NCI-H2171 (cell line): ENCODE results near the gene LGR6.
"Not testable (repeated sequence)": the region's sequence is repeated elsewhere in the genome, so short reads cannot be mapped to it uniquely, and the experiment has no call there.

Experiments
- DNase-seq: peaks from one replicate; lab custom pipeline; 2025; lab: John Stamatoyannopoulos, UW

Gene LGR6

DNA sequence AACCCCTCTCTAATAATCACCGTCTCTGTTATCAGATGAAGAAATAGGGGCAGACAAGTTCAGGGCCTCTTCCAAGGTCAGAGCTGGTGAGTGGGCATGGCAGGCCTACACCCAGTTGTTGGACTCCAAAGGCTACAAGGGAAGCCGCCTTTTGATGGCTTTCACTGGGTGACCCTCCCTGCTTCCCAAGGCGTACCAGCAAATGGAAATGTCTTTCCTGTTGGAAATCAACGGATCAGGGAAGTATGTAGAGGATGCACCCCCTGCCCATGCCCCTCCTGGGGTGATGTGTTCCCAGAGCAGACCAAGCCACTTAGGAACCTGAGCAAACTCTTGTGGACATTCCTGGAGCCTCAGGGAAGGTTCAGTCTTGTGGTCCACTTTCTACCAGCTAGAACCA, 47.4 kb downstream of the LGR6 start:
- DNase-seq, result no peak

DNA sequence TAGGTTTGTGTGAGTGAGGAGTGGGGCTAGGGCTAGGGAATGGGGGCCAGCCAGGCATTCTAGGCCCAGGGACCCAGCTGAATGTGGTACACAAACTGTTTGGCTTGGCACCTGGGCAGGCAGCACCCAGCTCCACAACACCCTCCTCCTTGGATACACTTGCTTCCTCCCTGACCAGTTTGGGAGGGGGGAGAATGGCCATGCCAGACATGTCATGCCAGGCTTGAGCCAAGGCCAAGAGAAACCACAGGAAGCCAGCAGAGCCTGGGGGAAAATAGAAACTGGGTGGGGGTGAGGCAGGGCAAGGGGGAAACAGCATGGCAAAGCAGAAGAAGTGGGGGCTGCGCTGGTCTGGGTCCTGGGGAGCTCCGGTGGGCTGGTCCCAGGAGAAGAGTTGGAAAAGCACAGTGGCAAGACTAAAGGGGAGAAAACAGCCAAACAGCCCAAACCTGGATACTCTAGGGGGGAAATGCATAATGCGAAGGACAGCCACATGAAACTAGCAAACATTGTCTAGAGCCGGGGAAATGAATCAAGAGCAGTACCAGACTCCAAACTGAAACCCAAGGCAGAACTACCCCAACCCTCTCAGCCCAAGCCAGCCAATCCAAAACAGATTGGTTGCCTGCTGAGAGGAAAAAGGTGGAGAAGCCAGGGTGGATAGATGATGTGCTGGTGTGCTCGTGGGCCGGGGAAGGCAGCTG, 47.9 kb downstream of the LGR6 start:
- no peak for DNase-seq

GRCh38 chr1:202242080-202242419, 48.5 kb downstream of the LGR6 start:
- no peak for DNase-seq

- no peak for DNase-seq
These were observed 49.4 kb downstream of the LGR6 start for GRCh38 chr1:202243006-202243405.

DNA sequence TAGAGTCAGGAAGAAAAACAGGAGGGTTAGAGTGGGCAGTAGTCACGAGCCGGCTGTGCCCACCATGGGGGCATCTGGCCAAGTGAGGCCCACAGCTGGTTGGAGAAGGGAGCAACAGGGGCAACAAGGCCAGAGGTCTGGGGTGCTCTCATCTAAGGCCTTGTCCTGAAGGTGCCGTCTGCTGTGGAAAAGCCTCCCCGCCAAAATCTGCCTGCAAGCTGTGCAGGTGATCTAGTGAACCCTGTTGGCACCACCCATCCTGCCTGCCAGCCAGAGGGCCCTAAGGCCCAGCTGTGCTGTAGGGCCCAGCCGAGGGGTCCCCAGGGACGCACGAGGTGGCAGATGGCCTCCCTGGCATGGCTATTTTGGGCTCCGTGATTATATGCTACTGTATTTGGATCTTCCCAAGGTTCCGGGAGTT, 51.3 kb downstream of the LGR6 start:
- DNase-seq, result peak; percentile 81

DNA sequence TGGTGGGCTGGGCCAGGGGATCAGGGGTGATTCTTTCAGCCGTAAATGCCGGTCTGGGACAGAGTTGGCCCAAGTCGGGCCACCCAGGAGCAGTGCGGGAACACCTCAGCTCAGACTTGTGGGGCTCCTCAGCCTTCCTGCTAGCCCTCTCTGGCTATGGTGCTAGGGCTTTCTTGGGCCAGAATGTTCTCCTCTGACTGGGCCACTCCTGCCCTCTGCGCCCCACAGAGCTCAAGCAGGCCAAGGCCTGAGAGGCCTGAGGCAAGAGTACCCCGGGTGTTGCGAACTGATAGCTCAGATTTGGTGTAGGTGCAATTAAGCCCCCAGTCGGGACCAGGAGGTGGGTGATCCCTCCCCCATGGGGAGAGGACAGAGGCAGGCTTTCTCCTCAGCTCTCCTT, 51.8 kb downstream of the LGR6 start:
- no peak for DNase-seq

DNA sequence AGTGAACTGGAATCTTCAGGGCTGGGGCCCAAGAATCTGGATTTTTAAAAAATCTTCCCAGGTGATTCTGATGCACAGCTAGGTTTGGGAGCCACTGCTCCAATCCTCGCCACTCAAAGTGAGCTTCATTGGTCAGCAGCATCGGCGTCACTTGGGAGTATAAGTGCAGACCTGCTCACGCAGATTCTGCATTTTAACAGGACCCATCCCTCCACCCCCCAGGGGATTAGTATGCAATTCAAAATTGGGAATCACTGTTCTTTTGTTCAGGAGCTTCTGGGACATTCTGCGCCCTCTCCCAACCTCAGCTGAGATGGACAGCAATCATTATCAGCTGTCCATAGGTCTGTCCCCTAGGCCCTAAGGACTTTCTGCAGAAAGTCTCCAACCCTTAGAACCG, 53.5 kb downstream of the LGR6 start:
- no peak for DNase-seq

DNA sequence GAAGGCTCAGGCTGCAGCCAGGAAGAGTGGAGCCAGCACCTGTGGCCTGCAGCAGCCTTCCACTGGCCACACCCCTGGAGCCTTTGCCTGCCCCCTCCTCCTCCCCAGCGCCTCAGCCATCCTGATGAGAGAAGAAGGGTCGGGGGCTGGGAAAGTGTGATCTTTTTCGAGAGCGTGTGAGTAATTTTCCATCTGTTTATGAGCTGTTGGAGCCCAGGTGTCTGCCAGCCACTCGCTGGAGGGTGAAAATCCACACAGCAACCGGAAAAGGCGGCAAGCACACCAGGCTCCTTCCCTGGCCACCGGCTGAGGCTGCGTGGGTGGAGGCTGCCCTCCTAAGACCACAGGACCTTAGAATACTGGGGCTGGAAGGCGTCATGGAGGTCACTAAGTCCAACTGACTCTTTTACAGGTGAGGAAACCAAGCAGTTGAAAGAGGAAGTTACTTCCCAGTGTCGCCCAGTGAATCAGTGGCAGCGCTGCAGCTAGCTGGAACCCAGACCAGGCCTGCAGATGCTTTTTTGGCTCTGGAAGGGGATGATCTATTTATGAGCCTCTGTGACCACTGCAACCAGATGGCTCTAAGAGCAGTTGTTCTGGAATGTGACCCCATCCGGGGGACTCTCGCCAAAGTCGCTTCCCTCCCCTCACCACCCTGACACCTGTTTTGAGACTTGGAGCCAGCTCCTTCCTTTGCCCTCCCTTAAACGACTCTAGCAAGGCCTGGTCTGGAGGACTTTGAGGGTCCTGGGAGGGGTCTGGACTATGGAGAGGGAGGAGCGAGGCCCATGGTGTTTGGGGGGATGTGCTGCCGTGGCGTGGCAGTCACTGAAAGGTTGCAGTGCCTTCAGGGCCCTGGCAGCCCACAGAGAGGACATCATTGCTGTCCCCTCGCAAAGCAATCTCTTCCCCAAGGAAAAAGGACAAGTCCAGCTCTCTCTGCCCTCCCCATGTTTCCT, 54.5 kb downstream of the LGR6 start:
- peak; percentile 89 for DNase-seq

GRCh38 chr1:202248861-202249260, 55.3 kb downstream of the LGR6 start:
- DNase-seq, result no peak

DNA sequence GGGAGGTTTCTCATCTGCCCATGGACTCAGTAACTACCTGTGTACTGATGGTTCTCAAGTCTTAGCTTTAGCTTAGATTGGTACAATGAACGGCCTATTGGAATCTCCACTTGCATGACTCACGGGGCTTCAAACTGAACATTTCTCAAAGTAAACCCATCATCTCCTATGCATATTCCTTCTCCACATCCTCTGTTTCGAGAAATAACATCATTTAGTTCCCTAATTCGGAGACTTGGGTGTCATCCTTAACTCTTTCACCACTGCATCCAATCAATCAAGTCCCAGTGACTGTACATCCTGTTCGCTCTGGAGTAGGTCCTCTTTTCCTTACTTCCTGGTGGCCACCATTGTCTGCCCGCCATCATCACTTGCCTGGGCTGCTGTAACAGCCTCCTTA, 55.8 kb downstream of the LGR6 start:
- DNase-seq, result no peak

- no peak for DNase-seq
These were observed 56.2 kb downstream of the LGR6 start for GRCh38 chr1:202249846-202250245.

GRCh38 chr1:202250982-202251381, 57.4 kb downstream of the LGR6 start:
- DNase-seq, result no peak

GRCh38 chr1:202251424-202252256, 58.0 kb downstream of the LGR6 start:
- DNase-seq, result no peak

- DNase-seq, result no peak
These were observed 58.7 kb downstream of the LGR6 start for GRCh38 chr1:202252271-202252670.

- no peak for DNase-seq
These were observed 61.1 kb downstream of the LGR6 start for GRCh38 chr1:202254454-202255252.

DNA sequence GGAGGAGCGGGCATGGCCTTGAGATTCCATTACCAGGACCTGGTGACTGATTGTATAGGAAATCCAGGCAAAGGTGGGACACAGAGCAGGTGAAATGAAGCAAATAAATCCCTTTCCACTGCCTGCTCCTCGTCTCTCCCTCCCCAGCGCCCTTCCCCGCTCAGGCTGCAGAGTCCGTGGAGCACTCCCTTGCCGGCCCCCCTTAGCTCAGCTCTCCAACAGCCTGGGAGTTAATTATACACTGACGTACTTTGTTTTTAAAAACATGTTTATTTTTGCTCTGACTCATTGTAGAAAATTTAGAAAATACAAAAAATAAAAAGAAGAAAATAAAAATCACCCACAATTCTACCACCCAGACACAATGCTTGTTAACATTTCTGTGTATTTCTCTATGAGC, 61.7 kb downstream of the LGR6 start:
- DNase-seq, result peak; percentile 28

- no peak for DNase-seq
These were observed 66.1 kb downstream of the LGR6 start for GRCh38 chr1:202259705-202260104.

GRCh38 chr1:202261209-202261958, 67.8 kb downstream of the LGR6 start:
- not testable (repeated sequence) for DNase-seq

DNA sequence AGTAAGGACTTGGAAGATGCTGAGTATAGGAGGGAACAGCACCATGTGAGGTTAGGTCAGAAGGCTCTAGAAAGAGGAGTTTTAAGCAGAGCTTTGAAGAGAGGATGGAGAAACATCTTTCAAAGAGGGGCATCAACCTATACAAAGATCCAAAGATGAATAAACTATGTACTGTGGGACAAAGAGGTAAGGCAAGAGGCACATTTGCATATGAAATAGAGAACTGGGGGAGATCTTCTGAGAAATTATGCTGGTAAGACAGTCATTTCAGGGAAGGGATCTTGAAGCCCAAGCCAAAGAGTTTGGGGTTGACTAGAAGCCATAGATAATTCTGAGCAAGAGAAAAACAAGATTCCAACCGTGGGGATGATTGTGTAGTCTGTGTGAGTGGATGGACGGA, 70.0 kb downstream of the LGR6 start:
- no peak for DNase-seq

DNA sequence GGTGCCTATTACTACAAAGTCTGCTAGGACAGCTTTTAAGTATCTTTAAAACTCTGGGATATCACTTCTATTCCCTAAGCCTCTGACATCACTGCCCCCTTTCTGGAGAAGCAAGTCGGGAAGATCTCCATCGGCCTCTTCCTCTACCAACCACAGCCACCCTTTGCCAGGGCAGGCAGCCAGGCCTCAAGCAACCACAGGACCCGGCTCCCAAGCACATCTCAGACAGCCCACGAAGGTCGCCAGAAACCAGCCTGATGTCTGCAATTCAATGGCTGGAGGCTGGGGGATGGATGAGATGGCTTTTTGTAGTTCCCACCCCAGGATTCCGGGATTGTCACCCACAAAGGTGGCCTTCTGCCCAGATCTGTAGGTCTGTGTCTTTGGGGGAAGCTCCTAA, 70.7 kb downstream of the LGR6 start:
- no peak for DNase-seq

GRCh38 chr1:202264726-202265125, 71.1 kb downstream of the LGR6 start:
- no peak for DNase-seq
